Measurements from ENCODE around the gene OVCA2.

GRCh38 chr17:2017274-2017941, 24.4 kb upstream of the OVCA2 start:
- TF ChIP-seq CTCF (IDR thresholded peaks at IDR 0.05; ENCODE audit: poor library complexity) (no peak), EZH2phosphoT487 (IDR thresholded peaks at IDR 0.05; ENCODE audit: low read depth, severe bottlenecking, unreplicated experiment) (no peak), EZH2 (IDR thresholded peaks at IDR 0.05; ENCODE audit: borderline replicate concordance) (no peak)

Measured in hepatocyte (in vitro differentiated cells).